Fibroblast of mammary gland (primary cell): Measurements from ENCODE around the gene CCDC187.

Experiments
- DNase-seq: peaks from one replicate; pipeline ENCODE4 v3.0.0-alpha.2; 2010; ENCODE audit warnings: low read depth
- H3K4me3 ChIP-seq: 2 replicates; pipeline ENCODE4 v1.5.1; 2011; ENCODE audit warnings: low read depth, mild to moderate bottlenecking, low read length, moderate library complexity; ENCODE audit not compliant: control insufficient read depth
- TF ChIP-seq, protein P1 (sequence below): conservative IDR thresholded peaks from 2 replicates; pipeline ENCODE4 v1.5.1; 2011; ENCODE audit warnings: low read depth, low read length, inconsistent platforms; ENCODE audit not compliant: control insufficient read depth, insufficient read depth

The CCDC187 gene

DNA sequence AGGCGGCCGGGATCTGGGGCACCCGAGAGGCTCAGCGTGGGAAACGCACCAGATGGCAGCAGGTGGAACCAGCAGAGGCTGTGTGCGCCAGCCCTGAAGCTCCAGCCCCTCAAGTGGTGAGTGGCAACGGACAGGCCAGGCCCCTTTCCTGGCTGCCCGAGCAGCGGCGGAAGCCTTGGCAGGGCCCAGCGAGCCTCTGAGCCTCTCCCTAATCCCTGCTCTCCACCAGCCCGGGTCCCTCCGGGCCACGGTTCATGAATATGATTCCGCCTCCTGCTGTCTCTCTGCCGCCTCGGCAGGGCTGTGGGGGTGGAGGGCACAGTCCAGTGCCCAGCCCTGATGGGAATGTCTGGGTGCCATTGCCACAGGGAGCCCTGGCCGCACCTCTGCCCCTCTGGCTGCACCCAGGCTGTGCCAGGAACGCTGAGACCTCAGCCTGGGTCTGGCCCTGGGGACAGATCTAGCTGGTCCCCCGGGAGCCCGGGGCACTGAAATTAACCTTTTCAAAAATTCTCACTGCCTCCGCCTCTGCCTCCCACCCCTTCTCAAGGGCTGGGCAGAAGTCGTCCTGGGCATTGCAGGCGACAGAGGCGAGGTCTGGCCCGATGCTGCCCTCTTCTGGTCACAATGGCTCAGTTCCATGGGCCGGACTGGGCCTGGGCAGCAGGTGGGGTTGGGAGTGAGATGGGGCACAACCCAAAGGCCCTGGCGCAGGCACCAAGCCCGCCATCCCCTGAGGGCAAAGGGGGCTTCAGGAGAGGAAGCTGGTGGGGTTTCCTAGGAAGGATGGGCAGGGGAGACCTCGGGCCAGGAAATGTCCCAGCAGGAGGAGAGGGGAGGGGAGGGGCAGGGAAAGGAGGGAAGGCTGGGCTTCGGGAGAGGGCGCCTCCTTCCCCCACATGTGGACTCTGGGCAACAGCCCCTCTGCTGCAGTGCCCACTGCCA lies 20.3 kb downstream of the CCDC187 start:
- TF ChIP-seq, protein P1, sequence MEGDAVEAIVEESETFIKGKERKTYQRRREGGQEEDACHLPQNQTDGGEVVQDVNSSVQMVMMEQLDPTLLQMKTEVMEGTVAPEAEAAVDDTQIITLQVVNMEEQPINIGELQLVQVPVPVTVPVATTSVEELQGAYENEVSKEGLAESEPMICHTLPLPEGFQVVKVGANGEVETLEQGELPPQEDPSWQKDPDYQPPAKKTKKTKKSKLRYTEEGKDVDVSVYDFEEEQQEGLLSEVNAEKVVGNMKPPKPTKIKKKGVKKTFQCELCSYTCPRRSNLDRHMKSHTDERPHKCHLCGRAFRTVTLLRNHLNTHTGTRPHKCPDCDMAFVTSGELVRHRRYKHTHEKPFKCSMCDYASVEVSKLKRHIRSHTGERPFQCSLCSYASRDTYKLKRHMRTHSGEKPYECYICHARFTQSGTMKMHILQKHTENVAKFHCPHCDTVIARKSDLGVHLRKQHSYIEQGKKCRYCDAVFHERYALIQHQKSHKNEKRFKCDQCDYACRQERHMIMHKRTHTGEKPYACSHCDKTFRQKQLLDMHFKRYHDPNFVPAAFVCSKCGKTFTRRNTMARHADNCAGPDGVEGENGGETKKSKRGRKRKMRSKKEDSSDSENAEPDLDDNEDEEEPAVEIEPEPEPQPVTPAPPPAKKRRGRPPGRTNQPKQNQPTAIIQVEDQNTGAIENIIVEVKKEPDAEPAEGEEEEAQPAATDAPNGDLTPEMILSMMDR = peak; percentile 77
- DNase-seq = peak; percentile 56
- H3K4me3 ChIP-seq = no peak overlapping the region

DNA sequence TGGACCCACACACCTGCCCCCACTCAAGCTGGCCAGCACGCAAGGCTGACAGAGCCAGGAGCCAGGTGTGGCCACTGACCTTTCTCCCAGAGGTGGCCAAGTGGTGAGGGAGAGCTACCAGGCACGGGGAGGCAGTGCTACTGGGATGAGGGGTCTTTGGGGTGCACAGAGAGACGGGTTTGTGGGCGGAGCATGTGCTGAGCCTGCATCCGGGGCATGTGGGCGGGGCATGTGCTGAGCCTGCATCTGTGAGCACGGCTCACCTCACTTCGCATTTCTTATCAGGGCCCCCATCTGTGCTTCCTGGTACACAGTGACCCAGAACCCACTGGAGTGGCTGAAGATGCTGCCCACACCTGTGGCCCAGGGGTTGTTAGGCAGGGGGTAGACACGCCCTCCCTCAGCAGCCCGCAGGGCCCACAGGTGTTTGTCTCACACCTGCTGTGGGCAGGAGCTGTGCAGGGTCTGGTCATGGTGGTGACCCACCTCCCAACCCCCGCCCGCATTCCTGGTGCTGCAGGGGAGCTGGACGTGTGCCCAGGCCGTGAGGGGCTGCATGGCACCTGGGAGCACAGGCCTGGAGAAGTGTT lies 21.5 kb downstream of the CCDC187 start:
- H3K4me3 ChIP-seq = no peak overlapping the region
- TF ChIP-seq, protein P1 = no peak
- no peak for DNase-seq

DNA sequence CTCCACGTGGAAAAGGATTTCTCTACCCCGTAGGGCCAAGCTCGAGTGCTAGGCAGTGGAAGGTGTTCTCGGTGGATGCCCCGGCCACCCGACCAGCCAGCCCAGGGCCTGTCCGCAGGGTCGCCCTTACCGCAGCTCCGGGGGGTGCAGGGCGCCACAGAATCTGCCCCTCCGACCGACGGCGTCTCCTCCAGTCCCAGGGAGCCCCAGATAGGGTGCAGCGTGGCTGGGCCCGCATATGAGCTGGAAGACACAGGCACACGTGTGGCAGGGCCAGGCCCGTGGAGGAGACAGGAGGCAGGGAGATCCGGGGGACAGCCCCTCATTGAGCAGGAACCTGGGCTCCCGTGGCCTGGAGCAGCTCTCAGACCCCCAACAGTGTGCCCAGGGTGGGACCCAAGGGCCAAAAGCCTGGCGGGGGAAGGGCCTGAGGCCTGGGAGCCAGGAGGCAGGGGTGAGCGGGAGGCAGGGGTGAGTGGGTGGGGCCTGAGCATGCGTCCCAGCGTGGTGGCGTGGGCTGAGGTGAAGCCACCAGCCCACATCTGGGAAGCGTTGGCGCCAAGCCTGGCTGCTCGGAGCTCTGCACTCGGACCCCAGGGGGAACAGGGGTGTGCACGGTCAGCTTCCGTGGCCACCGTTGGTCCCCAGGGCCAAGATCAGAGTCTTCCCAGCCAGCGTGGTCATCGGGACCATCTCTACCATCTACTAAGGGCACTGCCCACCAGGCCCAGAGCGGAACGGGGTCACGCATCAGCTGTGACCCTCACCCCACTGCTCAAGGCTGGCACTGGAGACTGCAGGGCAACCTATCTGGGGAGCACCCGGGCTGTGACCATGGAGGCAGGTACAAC lies 22.2 kb downstream of the CCDC187 start:
- no peak overlapping the region for H3K4me3 ChIP-seq
- DNase-seq = no peak
- TF ChIP-seq, protein P1 = no peak

DNA sequence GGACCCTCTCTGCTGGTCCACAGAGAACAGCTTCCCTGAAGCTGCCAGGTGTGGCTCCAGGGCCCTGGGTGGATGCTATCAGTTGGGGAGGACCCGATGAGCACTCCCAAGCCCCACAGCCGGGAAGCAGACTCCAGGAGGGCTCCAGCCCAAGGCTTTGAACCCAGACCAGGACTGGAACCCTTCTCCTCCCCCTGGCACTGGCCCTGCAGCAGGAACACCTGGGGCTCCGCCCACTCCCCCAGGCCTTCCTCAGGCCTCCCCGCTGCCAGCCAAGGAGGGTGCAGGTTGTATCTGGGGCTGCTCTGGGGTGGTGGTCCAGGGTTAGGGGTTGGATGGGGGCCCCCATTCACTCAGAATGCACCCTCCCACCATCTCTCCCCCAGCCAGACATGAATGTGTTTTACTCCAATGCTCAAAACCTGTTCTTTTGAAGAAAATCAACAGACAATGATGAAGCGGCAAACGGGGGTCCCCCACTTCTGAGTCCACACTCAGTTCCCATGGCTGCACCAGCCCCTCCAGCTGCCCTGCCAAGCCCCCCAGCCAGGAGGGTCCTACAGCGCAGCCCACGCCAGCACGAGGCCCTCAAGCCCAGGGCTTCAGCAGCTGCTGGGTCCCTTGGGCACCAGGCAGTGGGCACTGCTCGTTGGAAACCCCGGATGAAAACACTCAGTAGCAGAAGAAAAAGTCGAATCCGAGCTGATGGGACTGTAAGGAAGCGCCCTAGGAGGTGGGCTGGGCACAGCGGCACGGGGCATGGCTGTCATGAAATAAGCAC lies 23.2 kb downstream of the CCDC187 start:
- DNase-seq = no peak
- TF ChIP-seq, protein P1 = no peak
- no peak overlapping the region for H3K4me3 ChIP-seq

DNA sequence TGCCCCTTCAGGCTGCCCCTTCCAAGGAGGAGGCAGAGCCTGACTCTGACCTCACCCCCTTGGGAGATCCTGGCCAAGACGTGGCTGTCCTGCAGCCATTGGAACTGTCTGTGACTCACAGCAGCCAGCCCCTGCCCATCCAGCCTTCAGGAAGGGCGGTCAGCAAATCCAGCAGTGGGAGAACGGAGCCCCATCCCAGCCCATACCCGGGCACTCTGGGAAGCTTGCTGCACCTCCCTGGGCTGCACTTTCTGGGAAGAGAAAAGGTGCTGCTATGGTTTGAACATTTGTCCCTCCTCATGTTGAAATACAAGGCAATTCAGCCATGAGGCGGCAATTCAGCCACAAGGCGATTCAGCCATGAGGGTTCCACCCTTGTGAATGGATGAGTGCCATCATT lies 24.4 kb downstream of the CCDC187 start:
- TF ChIP-seq, protein P1 = no peak
- H3K4me3 ChIP-seq = no peak overlapping the region
- no peak for DNase-seq

DNA sequence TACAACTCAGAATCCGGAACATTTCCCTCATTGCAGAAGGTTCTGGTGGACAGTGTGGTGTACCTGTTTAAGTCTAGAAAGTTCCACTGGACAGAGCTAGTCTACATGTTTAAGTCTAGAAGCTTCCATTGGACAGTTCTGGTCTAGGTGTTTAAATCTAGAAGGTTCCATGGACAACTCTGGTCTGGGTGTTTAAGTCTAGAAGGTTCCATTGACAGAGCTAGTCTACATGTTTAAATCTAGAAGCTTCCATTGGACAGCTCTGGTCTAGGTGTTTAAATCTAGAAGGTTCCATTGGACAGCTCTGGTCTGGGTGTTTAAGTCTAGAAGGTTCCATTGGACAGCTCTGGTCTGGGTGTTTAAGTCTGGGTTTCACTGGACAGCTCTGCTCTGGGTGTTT lies 25.0 kb downstream of the CCDC187 start:
- no peak overlapping the region for H3K4me3 ChIP-seq
- TF ChIP-seq, protein P1 = no peak
- DNase-seq = no peak
